Nucleus accumbens (tissue), 56 donors: ENCODE measurements around the gene GSK3B.

Source experiments
- DNase-seq, 56 donors: peaks; one replicate each; lab custom pipeline; 2025; lab: John Stamatoyannopoulos, UW

GSK3B gene

GRCh38 chr3:119950666-119951325 lies 143.5 kb downstream of the GSK3B start:
- DNase-seq = no peak

- no peak for DNase-seq
These were observed 149.0 kb downstream of the GSK3B start for GRCh38 chr3:119945291-119945690.

GRCh38 chr3:119944091-119944490 lies 150.2 kb downstream of the GSK3B start:
- DNase-seq = no peak

GRCh38 chr3:119939077-119939476 lies 155.2 kb downstream of the GSK3B start:
- no peak for DNase-seq

GRCh38 chr3:119937229-119937628 lies 157.0 kb downstream of the GSK3B start:
- no peak for DNase-seq

GRCh38 chr3:119934249-119934648 lies 160.0 kb downstream of the GSK3B start:
- DNase-seq = no peak

GRCh38 chr3:119933207-119933606 lies 161.0 kb downstream of the GSK3B start:
- no peak for DNase-seq

GRCh38 chr3:119930286-119930685 lies 164.0 kb downstream of the GSK3B start:
- no peak for DNase-seq

- DNase-seq = no peak
These were observed 167.1 kb downstream of the GSK3B start for GRCh38 chr3:119927190-119927589.

- DNase-seq = no peak
These were observed 169.8 kb downstream of the GSK3B start for GRCh38 chr3:119924111-119925094.

GRCh38 chr3:119918992-119919933 lies 175.0 kb downstream of the GSK3B start:
- no peak for DNase-seq

GRCh38 chr3:119913021-119913420 lies 181.2 kb downstream of the GSK3B start:
- no peak for DNase-seq

GRCh38 chr3:119912220-119912619 lies 182.0 kb downstream of the GSK3B start:
- no peak for DNase-seq

GRCh38 chr3:119911748-119912147 lies 182.5 kb downstream of the GSK3B start:
- DNase-seq = no peak

GRCh38 chr3:119902061-119902460 lies 192.2 kb downstream of the GSK3B start:
- DNase-seq = no peak

- no peak for DNase-seq
These were observed 193.1 kb downstream of the GSK3B start for GRCh38 chr3:119901148-119901547.

GRCh38 chr3:119899192-119899511 lies 195.1 kb downstream of the GSK3B start:
- DNase-seq = no peak

- DNase-seq = no peak
These were observed 195.6 kb downstream of the GSK3B start for GRCh38 chr3:119898478-119899191.

GRCh38 chr3:119894195-119894594 lies 200.1 kb downstream of the GSK3B start:
- DNase-seq = no peak

GRCh38 chr3:119893769-119894168 lies 200.5 kb downstream of the GSK3B start:
- DNase-seq = no peak
